ENCODE results near the gene RGR.

Gene RGR

GRCh38 chr10:84217746-84218145 lies 27.1 kb upstream of the RGR start:
- no peak overlapping the region for H3K27ac ChIP-seq
- TF ChIP-seq CTCF (conservative IDR thresholded peaks at IDR 0.05) (no peak), ZFX (IDR thresholded peaks at IDR 0.05) (no peak)

GRCh38 chr10:84221916-84222315 lies 22.9 kb upstream of the RGR start:
- H3K27ac ChIP-seq: no peak overlapping the region
- TF ChIP-seq ZFX (IDR thresholded peaks at IDR 0.05) (no peak), CTCF (conservative IDR thresholded peaks at IDR 0.05) (no peak)

- no peak overlapping the region for H3K27ac ChIP-seq
- TF ChIP-seq CTCF (conservative IDR thresholded peaks at IDR 0.05) (no peak), ZFX (IDR thresholded peaks at IDR 0.05) (no peak)
These were observed 20.3 kb upstream of the RGR start for GRCh38 chr10:84224411-84225028.

GRCh38 chr10:84225427-84226173 lies 19.3 kb upstream of the RGR start, which contains the start of gene LRIT2:
TSS of gene LRIT2 (minus strand) at chr10:84225544. CDS start at chr10:84225520, 24 bp downstream.
- H3K27ac ChIP-seq: no peak within 1 kb of the TSS
- TF ChIP-seq ZFX (IDR thresholded peaks at IDR 0.05) (no peak), CTCF (conservative IDR thresholded peaks at IDR 0.05) (no peak)

GRCh38 chr10:84226616-84227015 lies 18.2 kb upstream of the RGR start:
- no peak overlapping the region for H3K27ac ChIP-seq
- no peak for TF ChIP-seq CTCF (conservative IDR thresholded peaks at IDR 0.05)
- TF ChIP-seq ZFX (IDR thresholded peaks at IDR 0.05): no peak

GRCh38 chr10:84227810-84228209 lies 17.0 kb upstream of the RGR start:
- no peak for TF ChIP-seq CTCF (conservative IDR thresholded peaks at IDR 0.05)
- no peak for TF ChIP-seq ZFX (IDR thresholded peaks at IDR 0.05)
- H3K27ac ChIP-seq: no peak overlapping the region

GRCh38 chr10:84230359-84230758 lies 14.5 kb upstream of the RGR start:
- H3K27ac ChIP-seq: no peak overlapping the region
- TF ChIP-seq CTCF (conservative IDR thresholded peaks at IDR 0.05): no peak
- TF ChIP-seq ZFX (IDR thresholded peaks at IDR 0.05): no peak
